H9 (cell line): ENCODE data around the gene TPPP3. TPM values are rescaled to one million over a fixed set of nuclear protein-coding genes. Genes with fewer than 3 reads are reported as not detected.

ENCODE experiments used
- DNase-seq: peaks from one replicate; pipeline ENCODE4 v3.0.0-alpha.2; 2017
- H2AFZ ChIP-seq: one replicate; pipeline ENCODE4 v1.6.1; 2013; ENCODE audit warnings: mild to moderate bottlenecking, low read length, control low read depth, moderate library complexity
- H2AK5ac ChIP-seq: 2 replicates; pipeline ENCODE4 v1.6.1; 2013; ENCODE audit warnings: low read length, control low read depth, mixed read lengths; ENCODE audit not compliant: insufficient read length
- H2BK120ac ChIP-seq: one replicate; pipeline ENCODE4 v1.6.1; 2013; ENCODE audit warnings: low read depth, mild to moderate bottlenecking, low read length, control low read depth, inconsistent platforms; ENCODE audit not compliant: poor library complexity, severe bottlenecking
- H2BK12ac ChIP-seq: 2 replicates; pipeline ENCODE4 v1.6.1; 2013; ENCODE audit warnings: low read length, control low read depth, mixed read lengths, low read depth; ENCODE audit not compliant: insufficient read length
- H2BK15ac ChIP-seq: 2 replicates; pipeline ENCODE4 v1.6.1; 2013; ENCODE audit warnings: low read depth, low read length, control low read depth
- H2BK20ac ChIP-seq: one replicate; pipeline ENCODE4 v1.6.1; 2013; ENCODE audit warnings: low read depth, mild to moderate bottlenecking, low read length, control low read depth, inconsistent platforms; ENCODE audit not compliant: poor library complexity, severe bottlenecking
- H2BK5ac ChIP-seq: 2 replicates; pipeline ENCODE4 v1.6.1; 2013; ENCODE audit warnings: low read length, control low read depth, mixed read lengths; ENCODE audit not compliant: insufficient read length
- H3K14ac ChIP-seq: 2 replicates; pipeline ENCODE4 v1.6.1; 2013; ENCODE audit warnings: low read length, control low read depth; ENCODE audit not compliant: insufficient read depth
- H3K18ac ChIP-seq: 2 replicates; pipeline ENCODE4 v1.6.1; 2013; ENCODE audit warnings: low read depth, mild to moderate bottlenecking, mixed read lengths, low read length, control low read depth; ENCODE audit not compliant: insufficient read length
- H3K23ac ChIP-seq: 2 replicates; pipeline ENCODE4 v1.6.1; 2013; ENCODE audit warnings: low read length, control low read depth, mixed read lengths, low read depth; ENCODE audit not compliant: insufficient read length
- H3K23me2 ChIP-seq: 2 replicates; pipeline ENCODE4 v1.6.1; 2013; ENCODE audit warnings: low read depth, mild to moderate bottlenecking, mixed read lengths, low read length, control low read depth; ENCODE audit not compliant: insufficient read length, poor library complexity, severe bottlenecking
- H3K27ac ChIP-seq: 2 replicates; pipeline ENCODE4 v1.5.1; 2013; ENCODE audit warnings: low read length, control low read depth, mixed read lengths, low read depth; ENCODE audit not compliant: insufficient read length
- H3K27me3 ChIP-seq: 2 replicates; pipeline ENCODE4 v1.6.1; 2013; ENCODE audit warnings: low read length, control low read depth, inconsistent platforms; ENCODE audit not compliant: insufficient read depth
- H3K4ac ChIP-seq: 2 replicates; pipeline ENCODE4 v1.6.1; 2013; ENCODE audit warnings: low read depth, mild to moderate bottlenecking, control low read depth, inconsistent platforms, low read length, moderate library complexity
- H3K4me1 ChIP-seq: 2 replicates; pipeline ENCODE4 v1.6.1; 2013; ENCODE audit warnings: low read length, control low read depth, inconsistent platforms; ENCODE audit not compliant: insufficient read depth
- H3K4me2 ChIP-seq: 2 replicates; pipeline ENCODE4 v1.6.1; 2013; ENCODE audit warnings: low read length, control low read depth, mixed read lengths; ENCODE audit not compliant: insufficient read length, insufficient read depth
- H3K56ac ChIP-seq: 2 replicates; pipeline ENCODE4 v1.6.1; 2013; ENCODE audit warnings: low read depth, mild to moderate bottlenecking, mixed read lengths, low read length, control low read depth; ENCODE audit not compliant: insufficient read length
- H3K79me1 ChIP-seq: 2 replicates; pipeline ENCODE4 v1.6.1; 2013; ENCODE audit warnings: low read depth, mild to moderate bottlenecking, moderate library complexity, low read length, control low read depth, inconsistent platforms; ENCODE audit not compliant: insufficient read depth, poor library complexity, severe bottlenecking
- H3K79me2 ChIP-seq: 2 replicates; pipeline ENCODE4 v1.6.1; 2013; ENCODE audit warnings: low read length, control low read depth, inconsistent platforms; ENCODE audit not compliant: insufficient read depth
- H3K9ac ChIP-seq: 2 replicates; pipeline ENCODE4 v1.6.1; 2013; ENCODE audit warnings: low read length, control low read depth, mixed read lengths; ENCODE audit not compliant: insufficient read length; ENCODE audit errors: extremely low read depth
- H3K9me3 ChIP-seq: one replicate; pipeline ENCODE4 v1.6.1; 2013; ENCODE audit warnings: low read depth, low read length, inconsistent platforms; ENCODE audit not compliant: control insufficient read depth
- H3T11ph ChIP-seq: one replicate; pipeline ENCODE4 v1.6.1; 2013; ENCODE audit warnings: mild to moderate bottlenecking, low read length, control low read depth, inconsistent platforms
- H4K20me1 ChIP-seq: one replicate; pipeline ENCODE4 v1.6.1; 2013; ENCODE audit not compliant: control insufficient read depth, insufficient read length, insufficient read depth
- H4K5ac ChIP-seq: 2 replicates; pipeline ENCODE4 v1.6.1; 2013; ENCODE audit warnings: low read depth, mild to moderate bottlenecking, mixed read lengths, low read length, control low read depth; ENCODE audit not compliant: insufficient read length
- H4K8ac ChIP-seq: replicated peaks from 2 replicates; pipeline ENCODE4 v1.6.1; 2013; ENCODE audit warnings: low read length, control low read depth, mixed read lengths, low read depth; ENCODE audit not compliant: insufficient read length
- H4K91ac ChIP-seq: 2 replicates; pipeline ENCODE4 v1.6.1; 2013; ENCODE audit warnings: low read depth, mild to moderate bottlenecking, moderate library complexity, mixed read lengths, low read length, control low read depth; ENCODE audit not compliant: insufficient read length
- H3K27ac Mint-ChIP-seq, 3 experiments: 2 replicates in 2 of 3; 3 replicates in 1 of 3; pipeline ENCODE4 v1.8.0; 2020 to 2021; ENCODE audit warnings: mixed read lengths in 3 of 3, mild to moderate bottlenecking in 1 of 3, moderate library complexity in 1 of 3
- H3K27me3 Mint-ChIP-seq: 2 replicates; pipeline ENCODE4 v1.8.0; 2021; ENCODE audit warnings: low read depth, mild to moderate bottlenecking, moderate library complexity, mixed read lengths
- H3K36me3 Mint-ChIP-seq, 3 experiments: 2 replicates in 2 of 3; 3 replicates in 1 of 3; pipeline ENCODE4 v1.8.0; 2020 to 2021; ENCODE audit warnings: low read depth in 3 of 3, mixed read lengths in 3 of 3; ENCODE audit not compliant: insufficient read depth in 1 of 3
- H3K4me1 Mint-ChIP-seq, 2 experiments: 2 replicates each; pipeline ENCODE4 v1.8.0; 2020; ENCODE audit warnings: mixed read lengths in 2 of 2
- H3K4me3 Mint-ChIP-seq, 2 experiments: 2 replicates in 1 of 2; 3 replicates in 1 of 2; pipeline ENCODE4 v1.8.0; 2020 to 2021; ENCODE audit warnings: mild to moderate bottlenecking in 2 of 2, mixed read lengths in 2 of 2, moderate library complexity in 1 of 2
- H3K9me3 Mint-ChIP-seq, 2 experiments: 2 replicates in 1 of 2; 3 replicates in 1 of 2; pipeline ENCODE4 v1.8.0; 2020; ENCODE audit warnings: mild to moderate bottlenecking in 2 of 2, mixed read lengths in 2 of 2, moderate library complexity in 1 of 2
- WGBS: extraction: QIAGEN DNeasy Blood & Tissue Kit; methylation state at CpG from one replicate; pipeline ENCODE4 v1.1.7; 2013; ENCODE audit warnings: missing lambda C conversion rate, low lambda C conversion rate, mixed read lengths; ENCODE audit not compliant: insufficient read length; ENCODE audit errors: extremely low coverage; 5-methylcytosine and 5-hydroxymethylcytosine counted together
- total RNA-seq: library from RNA; stranded (reverse); gene quantifications from 2 replicates; pipeline ENCODE4 v1.2.1, GENCODE V29; 2021
- TF ChIP-seq, protein P1 (sequence below): fragments of 200-600 bp; sonication (generic); conservative IDR thresholded peaks from 3 replicates; pipeline ENCODE4 v1.8.0; 2021; ENCODE audit warnings: antibody characterized with exemption, mild to moderate bottlenecking

TPPP3 gene
- total RNA-seq, 1 experiment from 2014 or later = 0.79 TPM

DNA sequence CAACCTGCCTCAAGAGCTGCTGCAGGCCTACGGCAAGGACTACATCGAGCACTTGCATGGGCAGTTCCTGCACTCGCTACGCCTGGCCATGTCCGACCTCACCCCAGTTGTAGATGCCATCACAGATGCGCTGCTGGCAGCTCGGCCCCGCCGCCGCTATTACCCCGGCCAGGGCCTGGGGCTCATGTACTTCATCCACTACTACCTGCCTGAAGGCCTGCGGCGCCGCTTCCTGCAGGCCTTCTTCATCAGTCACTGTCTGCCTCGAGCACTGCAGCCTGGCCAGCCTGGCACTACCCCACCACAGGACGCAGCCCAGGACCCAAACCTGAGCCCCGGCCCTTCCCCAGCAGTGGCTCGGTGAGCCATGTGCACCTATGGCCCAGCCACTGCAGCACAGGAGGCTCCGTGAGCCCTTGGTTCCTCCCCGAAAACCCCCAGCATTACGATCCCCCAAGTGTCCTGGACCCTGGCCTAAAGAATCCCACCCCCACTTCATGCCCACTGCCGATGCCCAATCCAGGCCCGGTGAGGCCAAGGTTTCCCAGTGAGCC lies 43.4 kb upstream of the TPPP3 start:
- Mint-ChIP-seq H3K9me3 (no peaks in the 10 kb centered on the region), H3K4me3 (no peak overlapping the region), H3K4me1 (peaks cover 26 to 27% of the 10 kb centered on the region in 2 experiments), H3K27ac (peak overlapping the region in 2 of 3 experiments; percentile 27 to 62; a peak in 2 of 7 replicates), H3K36me3 (peaks cover 10 to 35% (median 22%) of the 10 kb centered on the region in 3 experiments), H3K27me3 (no peaks in the 10 kb centered on the region; the same call in 1 of the 2 replicates)
- no peak overlapping the region for H3K56ac ChIP-seq
- H4K91ac ChIP-seq = no peak overlapping the region
- H2AK5ac ChIP-seq = no peak overlapping the region
- no peak overlapping the region for H3K23ac ChIP-seq
- no peak overlapping the region for H2BK15ac ChIP-seq
- no peak overlapping the region for H3K4ac ChIP-seq
- H3K9me3 ChIP-seq = no peaks in the 10 kb centered on the region
- no peak overlapping the region for H3K14ac ChIP-seq
- H2BK12ac ChIP-seq = no peak overlapping the region
- H2BK20ac ChIP-seq = no peak overlapping the region
- peaks cover 6% of the 10 kb centered on the region for H3K23me2 ChIP-seq
- H3K79me1 ChIP-seq = no peaks in the 10 kb centered on the region
- H3K27me3 ChIP-seq = no peaks in the 10 kb centered on the region
- no peaks in the 10 kb centered on the region; the same call in 1 of the 2 replicates for H3K79me2 ChIP-seq
- TF ChIP-seq, protein P1, sequence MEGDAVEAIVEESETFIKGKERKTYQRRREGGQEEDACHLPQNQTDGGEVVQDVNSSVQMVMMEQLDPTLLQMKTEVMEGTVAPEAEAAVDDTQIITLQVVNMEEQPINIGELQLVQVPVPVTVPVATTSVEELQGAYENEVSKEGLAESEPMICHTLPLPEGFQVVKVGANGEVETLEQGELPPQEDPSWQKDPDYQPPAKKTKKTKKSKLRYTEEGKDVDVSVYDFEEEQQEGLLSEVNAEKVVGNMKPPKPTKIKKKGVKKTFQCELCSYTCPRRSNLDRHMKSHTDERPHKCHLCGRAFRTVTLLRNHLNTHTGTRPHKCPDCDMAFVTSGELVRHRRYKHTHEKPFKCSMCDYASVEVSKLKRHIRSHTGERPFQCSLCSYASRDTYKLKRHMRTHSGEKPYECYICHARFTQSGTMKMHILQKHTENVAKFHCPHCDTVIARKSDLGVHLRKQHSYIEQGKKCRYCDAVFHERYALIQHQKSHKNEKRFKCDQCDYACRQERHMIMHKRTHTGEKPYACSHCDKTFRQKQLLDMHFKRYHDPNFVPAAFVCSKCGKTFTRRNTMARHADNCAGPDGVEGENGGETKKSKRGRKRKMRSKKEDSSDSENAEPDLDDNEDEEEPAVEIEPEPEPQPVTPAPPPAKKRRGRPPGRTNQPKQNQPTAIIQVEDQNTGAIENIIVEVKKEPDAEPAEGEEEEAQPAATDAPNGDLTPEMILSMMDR = no peak
- no CpG with 5 or more reads among the region's 23 CpGs for WGBS
- H3K18ac ChIP-seq = no peak overlapping the region
- H4K20me1 ChIP-seq = no peaks in the 10 kb centered on the region
- DNase-seq = no peak
- H2BK120ac ChIP-seq = no peak overlapping the region
- H3K27ac ChIP-seq = no peak overlapping the region
- H4K5ac ChIP-seq = no peak overlapping the region
- H3K4me1 ChIP-seq = peaks cover 4% of the 10 kb centered on the region; the same call in 1 of the 2 replicates
- H3T11ph ChIP-seq = no peak overlapping the region
- H4K8ac ChIP-seq = no peak overlapping the region
- H3K9ac ChIP-seq = no peak overlapping the region
- H2AFZ ChIP-seq = no peak overlapping the region
- no peak overlapping the region for H2BK5ac ChIP-seq
- no peak overlapping the region for H3K4me2 ChIP-seq
